ENCODE results near the gene SLC10A4.
"Not testable (repeated sequence)": the region's sequence is repeated elsewhere in the genome, so short reads cannot be mapped to it uniquely, and the experiment has no call there.

Gene SLC10A4, protein sequence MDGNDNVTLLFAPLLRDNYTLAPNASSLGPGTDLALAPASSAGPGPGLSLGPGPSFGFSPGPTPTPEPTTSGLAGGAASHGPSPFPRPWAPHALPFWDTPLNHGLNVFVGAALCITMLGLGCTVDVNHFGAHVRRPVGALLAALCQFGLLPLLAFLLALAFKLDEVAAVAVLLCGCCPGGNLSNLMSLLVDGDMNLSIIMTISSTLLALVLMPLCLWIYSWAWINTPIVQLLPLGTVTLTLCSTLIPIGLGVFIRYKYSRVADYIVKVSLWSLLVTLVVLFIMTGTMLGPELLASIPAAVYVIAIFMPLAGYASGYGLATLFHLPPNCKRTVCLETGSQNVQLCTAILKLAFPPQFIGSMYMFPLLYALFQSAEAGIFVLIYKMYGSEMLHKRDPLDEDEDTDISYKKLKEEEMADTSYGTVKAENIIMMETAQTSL

GRCh38 chr4:48483006-48483776 lies at the start of gene SLC10A4:
SLC10A4 (plus strand) TSS chr4:48483343; CDS start chr4:48483562, 219 bp downstream.
- DNase-seq (ENCODE audit: low read depth in 2 of 2, low spot score in 1 of 2) = no peak

DNA sequence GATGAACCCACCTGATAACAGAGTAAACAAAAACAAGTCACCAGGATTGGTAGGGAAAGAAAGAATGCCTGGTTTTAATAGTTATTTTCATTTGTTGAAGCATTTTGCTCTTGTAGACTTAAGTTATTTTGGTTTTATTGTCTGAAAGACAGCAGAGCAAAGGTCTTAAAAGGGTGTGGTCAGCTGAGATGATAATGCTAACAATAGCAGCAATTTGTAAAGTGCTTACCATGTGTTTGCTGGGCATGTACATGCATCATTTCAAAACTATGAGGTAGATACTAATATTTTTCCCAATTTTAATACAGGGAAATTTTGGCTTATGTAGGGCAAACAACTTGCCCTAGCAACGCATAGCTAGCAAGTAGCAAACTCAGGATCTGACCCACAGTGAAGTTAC lies 46.8 kb upstream of the SLC10A4 start:
- DNase-seq (ENCODE audit: low read depth in 2 of 2, low spot score in 1 of 2) = no peak

GRCh38 chr4:48439988-48440387 lies 43.2 kb upstream of the SLC10A4 start:
- no peak for DNase-seq (ENCODE audit: low read depth in 2 of 2, low spot score in 1 of 2)

DNA sequence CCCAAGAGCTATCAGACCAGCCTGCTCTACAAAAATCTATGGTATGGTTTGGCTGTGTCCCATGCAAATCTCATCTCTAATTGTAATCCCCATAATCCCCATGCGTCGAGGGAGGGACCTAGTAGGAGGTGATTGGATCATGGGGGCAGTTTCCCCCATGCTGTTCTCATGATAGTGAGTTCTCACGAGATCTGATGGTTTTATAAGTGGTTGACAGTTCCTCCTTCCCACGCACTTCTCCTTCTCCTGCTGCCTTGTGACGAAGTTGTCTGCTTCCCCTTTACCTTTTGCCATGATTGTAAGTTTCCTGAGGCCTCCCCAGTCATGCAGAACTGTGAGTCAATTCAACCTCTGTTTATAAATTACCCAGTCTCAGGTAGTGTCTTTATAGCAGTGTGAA lies 42.2 kb upstream of the SLC10A4 start:
- DNase-seq (ENCODE audit: low read depth in 2 of 2, low spot score in 1 of 2) = not testable (repeated sequence)

DNA sequence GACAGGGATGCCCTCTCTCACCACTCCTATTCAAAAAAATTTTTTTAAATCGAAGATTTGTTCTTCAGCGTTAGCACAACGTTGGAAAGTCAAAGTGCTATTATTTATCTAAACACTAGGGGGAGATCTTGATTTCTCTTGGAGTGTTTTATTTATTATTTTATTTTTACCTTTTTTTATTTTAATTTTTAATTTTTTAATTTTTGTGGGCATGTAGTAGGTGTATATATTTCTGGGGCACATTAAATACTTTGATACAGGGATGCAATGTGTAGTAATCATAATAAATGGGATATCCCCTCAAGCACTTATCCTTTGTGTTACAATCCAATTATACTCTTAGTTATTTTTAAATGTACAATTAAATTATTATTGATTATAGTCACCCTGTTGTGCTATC lies 37.4 kb upstream of the SLC10A4 start:
- no peak for DNase-seq (ENCODE audit: low read depth in 2 of 2, low spot score in 1 of 2)

DNA sequence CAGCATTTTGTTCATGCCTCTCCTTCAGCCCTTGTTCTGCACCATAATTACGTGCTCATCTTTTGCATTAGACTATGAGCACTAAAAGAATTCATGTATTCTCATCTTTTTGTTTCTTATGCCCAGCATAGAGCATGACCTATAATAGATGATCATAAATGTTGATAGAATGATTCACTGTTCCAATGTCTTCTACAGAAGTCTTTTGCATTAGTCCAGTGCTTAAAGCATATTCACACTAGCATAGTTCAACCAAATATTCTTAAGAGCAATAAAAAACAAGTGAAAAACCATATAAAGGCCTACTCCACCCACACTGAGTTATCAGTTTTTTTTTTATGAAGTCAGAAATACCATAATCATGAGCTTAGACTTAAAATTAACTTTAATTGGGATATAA lies 36.5 kb upstream of the SLC10A4 start:
- DNase-seq (ENCODE audit: low read depth in 2 of 2, low spot score in 1 of 2) = no peak

DNA sequence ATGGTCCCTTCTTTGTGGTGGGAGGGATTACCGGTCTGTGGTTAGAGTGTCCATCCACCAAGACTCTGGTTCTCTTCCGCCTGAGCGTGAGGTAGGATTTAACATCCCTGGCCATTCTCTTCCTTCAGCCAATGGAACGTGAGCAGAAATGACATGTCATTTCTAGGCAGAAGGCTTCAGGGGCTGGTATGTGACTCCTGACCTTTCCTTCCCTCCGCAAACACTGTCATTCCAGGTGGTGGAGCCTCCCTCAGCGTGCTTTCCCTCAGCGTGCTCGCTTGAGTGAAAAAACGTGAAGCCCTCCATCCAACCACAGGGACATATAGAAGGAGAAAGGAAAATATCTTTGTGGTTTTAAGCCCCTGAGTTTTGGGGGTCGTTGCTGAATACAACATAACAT lies 34.0 kb upstream of the SLC10A4 start:
- DNase-seq (ENCODE audit: low read depth in 2 of 2, low spot score in 1 of 2) = no peak

- no peak for DNase-seq (ENCODE audit: low read depth in 2 of 2, low spot score in 1 of 2)
Observed at GRCh38 chr4:48450740-48451139, 32.4 kb upstream of the SLC10A4 start.

- not testable (repeated sequence) for DNase-seq (ENCODE audit: low read depth in 2 of 2, low spot score in 1 of 2)
Observed at GRCh38 chr4:48451656-48452055, 31.5 kb upstream of the SLC10A4 start.

DNA sequence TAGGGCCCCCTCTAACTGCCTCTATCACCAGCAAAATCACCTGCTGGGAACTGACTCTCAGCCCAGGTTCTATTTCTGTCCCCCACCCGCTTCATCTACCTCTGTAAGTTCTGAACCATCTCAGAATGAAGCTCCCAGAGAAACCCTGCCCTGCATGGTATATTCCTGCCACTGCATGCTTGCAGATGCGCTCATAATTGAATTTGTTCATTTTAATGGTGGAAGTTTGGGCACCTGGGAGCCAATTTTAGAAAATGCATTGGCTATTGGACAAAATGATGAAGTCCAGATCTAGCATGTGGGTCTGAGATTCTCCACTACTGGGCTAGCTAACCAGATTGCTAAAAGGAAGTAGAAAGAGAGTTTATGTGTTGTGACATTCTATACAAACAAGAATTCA lies 28.6 kb upstream of the SLC10A4 start:
- no peak for DNase-seq (ENCODE audit: low read depth in 2 of 2, low spot score in 1 of 2)

GRCh38 chr4:48461000-48461399 lies 22.1 kb upstream of the SLC10A4 start:
- DNase-seq (ENCODE audit: low read depth in 2 of 2, low spot score in 1 of 2) = no peak

GRCh38 chr4:48462363-48462762 lies 20.8 kb upstream of the SLC10A4 start:
- DNase-seq (ENCODE audit: low read depth in 2 of 2, low spot score in 1 of 2) = no peak

- no peak for DNase-seq (ENCODE audit: low read depth in 2 of 2, low spot score in 1 of 2)
Observed at GRCh38 chr4:48467442-48467841, 15.7 kb upstream of the SLC10A4 start.

DNA sequence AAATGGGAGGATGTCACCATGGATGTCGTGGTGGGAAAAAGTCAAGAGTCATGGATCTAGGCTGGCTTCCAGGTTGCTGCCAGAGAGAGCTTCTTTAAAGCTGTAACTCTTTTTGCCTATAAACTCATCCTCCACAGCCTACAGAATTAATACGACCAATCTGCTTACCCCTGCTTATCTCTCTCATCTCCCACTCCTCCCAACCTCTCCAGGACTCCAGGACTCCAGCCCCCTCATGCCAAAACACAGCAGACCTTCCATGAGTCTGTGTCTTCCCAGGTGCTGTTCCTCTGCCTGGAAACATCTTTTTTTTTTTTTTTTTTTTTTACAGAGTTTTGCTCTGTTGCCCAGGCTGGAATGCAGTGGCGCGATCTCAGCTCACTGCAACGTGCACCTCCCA lies 15.3 kb upstream of the SLC10A4 start:
- no peak for DNase-seq (ENCODE audit: low read depth in 2 of 2, low spot score in 1 of 2)

DNA sequence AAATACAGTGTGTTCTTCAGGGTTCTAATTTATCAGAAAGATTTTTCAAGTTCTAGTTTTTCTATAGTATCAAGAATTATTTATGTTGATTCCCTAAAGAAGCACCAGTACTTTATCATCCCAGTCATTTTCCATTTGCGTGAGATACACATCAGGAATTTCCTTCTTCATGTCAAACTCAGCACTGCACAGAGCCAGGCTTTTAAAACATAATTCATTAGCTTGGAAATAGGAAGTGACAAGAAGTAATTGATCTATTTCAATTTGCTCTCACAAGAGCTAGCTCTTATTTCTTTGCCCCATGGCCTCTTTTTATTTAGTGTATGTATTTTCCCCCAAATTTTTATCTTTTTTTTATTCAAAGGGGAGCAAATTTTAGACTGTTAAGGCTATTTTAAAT lies 13.0 kb upstream of the SLC10A4 start:
- no peak for DNase-seq (ENCODE audit: low read depth in 2 of 2, low spot score in 1 of 2)

DNA sequence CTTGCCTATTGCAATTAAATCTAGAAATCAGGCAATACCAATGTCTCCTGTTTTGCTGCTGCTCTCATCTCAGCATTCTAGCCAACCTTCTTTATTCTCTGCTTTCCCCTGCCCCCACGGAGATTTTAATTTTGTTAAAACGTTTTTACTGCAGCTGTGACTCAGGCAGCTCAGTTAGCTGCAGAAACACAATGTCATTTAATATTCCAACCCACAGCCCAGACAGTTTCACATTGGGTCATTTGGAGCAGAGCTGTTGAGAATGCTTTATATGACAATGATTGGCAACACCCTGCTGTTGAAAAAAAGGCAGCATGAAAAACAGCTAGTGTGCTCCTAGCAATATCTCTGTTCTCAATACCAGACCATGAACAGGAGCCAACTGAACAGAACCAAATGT lies 12.6 kb upstream of the SLC10A4 start:
- DNase-seq (ENCODE audit: low read depth in 2 of 2, low spot score in 1 of 2) = no peak

DNA sequence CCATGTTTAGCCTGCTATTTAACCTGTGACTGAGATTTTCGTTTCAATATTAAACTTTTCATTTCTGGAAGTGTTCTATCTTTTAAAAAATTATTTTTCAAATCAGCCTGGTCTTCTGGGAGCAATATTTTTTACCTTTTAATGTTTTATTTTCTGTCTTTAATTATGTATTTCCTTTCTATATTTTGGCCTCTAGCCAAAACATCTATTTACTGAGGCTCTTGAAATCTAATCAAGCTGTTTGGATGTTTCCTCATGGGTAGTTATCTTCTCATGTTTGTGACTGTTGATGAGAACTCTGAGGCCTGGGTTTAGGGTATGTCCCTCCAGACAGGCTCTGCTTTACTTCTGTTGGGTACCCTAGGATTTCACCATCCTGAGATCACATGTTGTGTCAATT lies 10.3 kb upstream of the SLC10A4 start:
- no peak for DNase-seq (ENCODE audit: low read depth in 2 of 2, low spot score in 1 of 2)

- no peak for DNase-seq (ENCODE audit: low read depth in 2 of 2, low spot score in 1 of 2)
Observed at GRCh38 chr4:48475770-48476169, 7.4 kb upstream of the SLC10A4 start.

GRCh38 chr4:48478273-48478672 lies 4.9 kb upstream of the SLC10A4 start:
- no peak for DNase-seq (ENCODE audit: low read depth in 2 of 2, low spot score in 1 of 2)

- DNase-seq (ENCODE audit: low read depth in 2 of 2, low spot score in 1 of 2) = no peak
Observed at GRCh38 chr4:48481581-48481980, 1.6 kb upstream of the SLC10A4 start.

GRCh38 chr4:48483777-48484493 lies 792 bp downstream of the SLC10A4 start:
- no peak for DNase-seq (ENCODE audit: low read depth in 2 of 2, low spot score in 1 of 2)

Measured in stimulated activated CD8-positive, alpha-beta memory T cell treated with anti-CD3 and anti-CD28 coated beads, Interleukin-4, amount 100 ng/mL, for 1 hour (primary cell).